Heart right ventricle (tissue), 16 donors: Measurements from ENCODE around the gene SRGAP3. TPM values are rescaled to one million over a fixed set of nuclear protein-coding genes. Genes with fewer than 3 reads are reported as not detected.

Experiments used
- ATAC-seq, 8 donors: fragments of 200-7000 bp; cut with Tn5 transposase; one replicate each; pipeline ENCODE4 v1.9.1; 2020; ENCODE audit warnings: mild to moderate bottlenecking in 8 of 8, moderate library complexity in 8 of 8, moderate number of reproducible peaks in 1 of 8
- DNase-seq, 2 donors: peaks; one replicate each; pipeline ENCODE4 v3.0.0-alpha.2; 2020
- H3K27ac ChIP-seq, 10 donors: fragments of 200-600 bp; sonication (generic) in 2 of 10; one replicate each; pipeline versions ENCODE4 v1.5.0 to v1.8.0; 2020 to 2022; ENCODE audit warnings: mild to moderate bottlenecking in 3 of 10
- H3K27me3 ChIP-seq, 7 donors: fragments of 200-600 bp; one replicate each; pipeline ENCODE4 v1.8.0; 2021 to 2022; ENCODE audit warnings: mild to moderate bottlenecking in 2 of 7
- H3K36me3 ChIP-seq, 9 donors: fragments of 200-600 bp; sonication (generic) in 1 of 9; one replicate each; pipeline versions ENCODE4 v1.5.0 to v1.8.0; 2020 to 2022; ENCODE audit warnings: mild to moderate bottlenecking in 2 of 9
- H3K4me1 ChIP-seq, 9 donors: fragments of 200-600 bp; sonication (generic) in 1 of 9; one replicate each; pipeline versions ENCODE4 v1.5.0 to v1.8.0; 2020 to 2022; ENCODE audit warnings: mild to moderate bottlenecking in 4 of 9
- H3K4me3 ChIP-seq, 10 donors: fragments of 200-600 bp; sonication (generic) in 2 of 10; one replicate each; pipeline versions ENCODE4 v1.5.0 to v1.8.0; 2020 to 2022; ENCODE audit warnings: mild to moderate bottlenecking in 7 of 10, moderate library complexity in 2 of 10
- H3K9me3 ChIP-seq, 11 donors: fragments of 200-600 bp in 10 of 11; sonication (generic) in 2 of 11; one replicate each; pipeline versions ENCODE4 v1.5.0 to v1.8.0; 2013 to 2022; ENCODE audit warnings: mild to moderate bottlenecking in 2 of 11, control low read depth in 1 of 11, moderate library complexity in 1 of 11
- WGBS, 2 donors: extraction: QIAGEN DNeasy Blood & Tissue Kit; methylation state at CpG; one replicate each; pipeline ENCODE4 v1.1.7; 2013; ENCODE audit warnings: inconsistent platforms in 1 of 2; 5-methylcytosine and 5-hydroxymethylcytosine counted together
- intact Hi-C, 10 donors: fragments of 100-400 bp; cut with DNase I; formaldehyde crosslinking; loops; one replicate each; pipeline versions ENCODE4 v1.11.1 to v1.14.2; 2022
- polyA plus RNA-seq, 2 donors: library from polyadenylated mRNA; stranded (reverse); fragments of 200-250 nt; gene quantifications; one replicate each; pipeline ENCODE4 v1.2.3, GENCODE V29; 2013
- total RNA-seq, 10 donors: library from RNA; stranded (reverse); fragmentation: NEBNext Ultra II Directional in 3 of 10; extraction: Animal tissue kit (Norgen Biotek cat#: 25700) in 3 of 10; gene quantifications; one replicate each; pipeline versions ENCODE4 v1.2.1 to v1.2.4, GENCODE V29; 2021 to 2023
- TF ChIP-seq, protein P1 (sequence below), 9 donors: fragments of 200-600 bp; sonication (generic) in 2 of 9; IDR thresholded peaks; one replicate each; pipeline versions ENCODE4 v1.5.0 to v1.8.0; 2021 to 2022; ENCODE audit warnings: antibody characterized with exemption in 9 of 9, mild to moderate bottlenecking in 5 of 9, moderate library complexity in 1 of 9
- donor health status: Arrhythmogenic right ventricular cardiomyopathy.
- donor health status: ischemic (EF 13 %, LVEDD 7.1; RV severe dilation, severe dysfunction).
- donor health status: healthy with polysubstance abuse.
- donor health status: DM: no; HTN: yes; CAD: no.
- donor health status: DM: no; HTN: no; CAD: no.
- donor health status: ischemic (EF 25% LVEDD 6.9; RV normal size, moderate dysfunction).
- donor health status: ischemic (EF 25% LVEDD 5.7; RV mildly dilated, moderate dysfunction).
- donor health status: healthy.
- donor health status: DM: yes; HTN: yes; CAD: no.
- donor health status: Ischemic cardiomyopathy.
- donor health status: ischemic (EF 35%, LVEDD 5.7; RV mildly dilated, moderate dysfunction).
- donor health status: nonischemic (EF 11% LVEDD 7.7; RV severe dilation, severe dysfunction).
- donor health status: DM: yes; HTN: yes; CAD: no.
- donor health status: PGD.
- donor health status: ischemic (EF 29% LVEDD 5.4; RV normal size, mild dysfunction).
- donor health status: nonischemic (EF 23%, LVEDD 6.1; RV moderate dilation, normal function).

SRGAP3 gene
- total and polyA plus RNA-seq, 12 donors = 0.67 to 16.1 (median 10.6) TPM

DNA sequence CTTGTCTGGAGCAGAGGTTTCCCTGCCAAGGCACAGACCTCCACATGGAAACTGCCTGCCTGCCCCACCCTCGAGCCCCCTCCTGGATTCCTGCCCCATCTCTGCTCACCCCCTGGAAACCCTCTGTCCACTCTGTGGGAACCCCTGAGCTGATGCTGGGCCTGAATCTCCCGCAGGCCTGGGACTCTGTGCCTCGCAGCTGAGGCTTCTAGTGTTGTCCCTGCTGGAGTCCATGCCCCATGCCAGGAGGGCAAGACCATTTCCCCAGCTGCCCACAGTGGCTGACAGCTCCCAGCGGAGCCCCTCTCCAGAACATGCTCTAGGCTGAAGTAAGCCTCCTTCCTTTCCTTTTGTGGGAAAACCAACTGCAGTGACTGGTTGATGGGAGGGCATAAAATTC lies 46.9 kb downstream of the SRGAP3 start:
- peak in 1 of 8 donors; percentile 49 for ATAC-seq

DNA sequence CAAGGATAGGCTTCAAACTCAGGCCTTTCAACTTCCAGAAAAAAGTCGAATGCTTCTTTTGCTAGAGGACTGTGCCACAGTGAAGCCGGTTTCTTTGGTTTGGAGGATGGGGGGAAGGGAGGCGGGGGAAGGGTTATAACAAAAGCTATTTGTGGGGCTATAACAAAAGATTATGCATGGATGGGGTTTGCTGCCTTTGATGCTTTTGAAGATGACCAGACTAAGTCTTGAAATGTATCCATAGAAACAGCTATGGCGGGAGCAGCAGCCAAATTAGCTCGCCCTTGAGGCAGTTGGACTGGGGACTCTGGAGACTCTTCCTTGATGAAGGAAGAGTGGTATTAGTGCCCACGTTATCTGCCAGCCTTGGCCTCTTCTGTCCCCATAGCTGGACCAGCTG lies 47.5 kb downstream of the SRGAP3 start:
- DNase-seq (no peak), ATAC-seq (no peak)
- no peaks in the 10 kb centered on the region for H3K27me3 ChIP-seq
- H3K4me3 ChIP-seq = no peak overlapping the region
- TF ChIP-seq, protein P1, sequence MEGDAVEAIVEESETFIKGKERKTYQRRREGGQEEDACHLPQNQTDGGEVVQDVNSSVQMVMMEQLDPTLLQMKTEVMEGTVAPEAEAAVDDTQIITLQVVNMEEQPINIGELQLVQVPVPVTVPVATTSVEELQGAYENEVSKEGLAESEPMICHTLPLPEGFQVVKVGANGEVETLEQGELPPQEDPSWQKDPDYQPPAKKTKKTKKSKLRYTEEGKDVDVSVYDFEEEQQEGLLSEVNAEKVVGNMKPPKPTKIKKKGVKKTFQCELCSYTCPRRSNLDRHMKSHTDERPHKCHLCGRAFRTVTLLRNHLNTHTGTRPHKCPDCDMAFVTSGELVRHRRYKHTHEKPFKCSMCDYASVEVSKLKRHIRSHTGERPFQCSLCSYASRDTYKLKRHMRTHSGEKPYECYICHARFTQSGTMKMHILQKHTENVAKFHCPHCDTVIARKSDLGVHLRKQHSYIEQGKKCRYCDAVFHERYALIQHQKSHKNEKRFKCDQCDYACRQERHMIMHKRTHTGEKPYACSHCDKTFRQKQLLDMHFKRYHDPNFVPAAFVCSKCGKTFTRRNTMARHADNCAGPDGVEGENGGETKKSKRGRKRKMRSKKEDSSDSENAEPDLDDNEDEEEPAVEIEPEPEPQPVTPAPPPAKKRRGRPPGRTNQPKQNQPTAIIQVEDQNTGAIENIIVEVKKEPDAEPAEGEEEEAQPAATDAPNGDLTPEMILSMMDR (IDR thresholded peaks at IDR 0.05) = no peak
- no peaks in the 10 kb centered on the region for H3K9me3 ChIP-seq
- H3K36me3 ChIP-seq = no peaks in the 10 kb centered on the region
- no peak overlapping the region for H3K27ac ChIP-seq
- H3K4me1 ChIP-seq = peaks cover 0 to 8% (median 0%) of the 10 kb centered on the region in 9 donors
- intact Hi-C loops = no loop called here
- WGBS, 2 donors = 87 to 91% methylated on average over 6 of the region's 6 CpGs

More for the DNA sequence above, 46.9 kb downstream of the SRGAP3 start:
- H3K27me3 ChIP-seq = no peaks in the 10 kb centered on the region
- WGBS, 2 donors = 81% methylated on average over 4 of the region's 4 CpGs
- H3K4me3 ChIP-seq = no peak overlapping the region
- H3K36me3 ChIP-seq = no peaks in the 10 kb centered on the region
- peaks cover 0 to 8% (median 0%) of the 10 kb centered on the region in 9 donors for H3K4me1 ChIP-seq
- TF ChIP-seq, protein P1 (IDR thresholded peaks at IDR 0.05) = no peak
- no peaks in the 10 kb centered on the region for H3K9me3 ChIP-seq
- intact Hi-C loops = no loop called here
- DNase-seq = no peak
- H3K27ac ChIP-seq = no peak overlapping the region

DNA sequence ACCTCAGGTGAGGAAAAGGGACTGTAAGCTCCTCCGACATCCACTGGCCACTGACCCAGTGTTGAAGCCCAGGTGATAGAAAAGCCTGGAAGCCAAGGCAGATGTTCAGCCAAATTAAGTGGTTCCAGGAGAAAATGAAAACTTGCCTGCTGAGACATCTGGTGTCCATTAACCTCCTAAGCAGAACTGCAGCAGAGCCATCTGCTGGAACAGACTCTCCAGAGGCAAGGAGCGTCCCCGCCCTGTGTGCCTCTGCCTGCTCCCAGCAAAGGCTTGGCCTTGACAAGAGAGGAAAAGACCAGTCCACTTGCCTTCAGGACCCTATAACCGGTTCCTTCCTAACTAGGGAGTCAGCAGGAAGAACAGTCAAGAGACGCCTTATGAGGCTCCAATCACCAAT lies 48.2 kb downstream of the SRGAP3 start:
- H3K4me1 ChIP-seq = peaks cover 0 to 8% (median 0%) of the 10 kb centered on the region in 9 donors
- H3K9me3 ChIP-seq = no peaks in the 10 kb centered on the region
- DNase-seq = no peak
- H3K27me3 ChIP-seq = no peaks in the 10 kb centered on the region
- no peak overlapping the region for H3K4me3 ChIP-seq
- no peak overlapping the region for H3K27ac ChIP-seq
- intact Hi-C loops = no loop called here
- 81 to 96% methylated on average over 5 of the region's 5 CpGs for WGBS, 2 donors
- TF ChIP-seq, protein P1 (IDR thresholded peaks at IDR 0.05) = no peak
- ATAC-seq = peak in 4 of 8 donors; percentile 11 to 57 (median 32)
- H3K36me3 ChIP-seq = no peaks in the 10 kb centered on the region

DNA sequence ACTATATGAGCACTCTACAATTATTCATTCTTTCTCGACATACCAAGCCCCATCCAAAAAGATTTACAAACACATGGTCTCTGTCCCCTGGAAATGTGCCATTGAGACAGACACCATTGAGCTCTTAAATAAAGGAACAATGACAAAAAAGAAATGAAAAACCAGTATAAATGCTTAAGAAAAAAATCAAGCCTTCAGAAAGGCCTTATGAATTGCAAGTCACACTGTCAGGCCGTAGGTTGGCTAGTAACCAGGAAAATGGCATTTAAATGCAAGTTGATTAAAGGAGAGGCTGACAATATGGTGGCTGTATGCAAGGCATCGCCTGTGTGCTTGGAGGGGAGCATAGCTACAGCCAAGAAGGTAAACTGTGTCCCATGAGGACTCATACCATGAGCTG lies 49.7 kb downstream of the SRGAP3 start:
- DNase-seq (no peak), ATAC-seq (no peak)
- H3K4me1 ChIP-seq = peaks cover 0 to 8% (median 0%) of the 10 kb centered on the region in 9 donors
- no peak overlapping the region for H3K27ac ChIP-seq
- intact Hi-C loops = no loop called here
- no peaks in the 10 kb centered on the region for H3K27me3 ChIP-seq
- no peaks in the 10 kb centered on the region for H3K9me3 ChIP-seq
- TF ChIP-seq, protein P1 (IDR thresholded peaks at IDR 0.05) = no peak
- WGBS, 2 donors = 86 to 92% methylated on average over 3 of the region's 3 CpGs
- H3K36me3 ChIP-seq = no peaks in the 10 kb centered on the region
- no peak overlapping the region for H3K4me3 ChIP-seq
